A549 (cell line): ENCODE data around the gene TTYH2.

Experiments
- CTCF ChIP-seq: fragments of >200 bp; sonication (Bioruptor Twin); formaldehyde crosslinking; IDR thresholded peaks from 3 replicates; pipeline ENCODE4 v1.5.1; 2016
- SMC3 ChIP-seq: fragments of >200 bp; sonication (Bioruptor Twin); formaldehyde crosslinking; IDR thresholded peaks from 3 replicates; pipeline ENCODE4 v1.6.1; 2018; ENCODE audit warnings: inconsistent platforms

- TF ChIP-seq CTCF (no peak), SMC3 (no peak)
Measured at GRCh38 chr17:74226252-74226651, 12.9 kb downstream of the TTYH2 start.
